Ovary (tissue), 9 donors: ENCODE data around the gene STIL. TPM values are rescaled to one million over a fixed set of nuclear protein-coding genes. Genes with fewer than 3 reads are reported as not detected.

ENCODE experiments used
- DNase-seq, 5 donors: peaks; one replicate each; pipeline ENCODE4 v3.0.0-alpha.2; 2019 to 2020
- H3K27ac ChIP-seq, 2 donors: fragments of 200-600 bp; one replicate each; pipeline versions ENCODE4 v1.5.1 to v1.8.0; 2019 to 2022
- H3K27me3 ChIP-seq: fragments of 200-600 bp; one replicate; pipeline ENCODE4 v1.8.0; 2022
- H3K36me3 ChIP-seq: fragments of 200-600 bp; sonication (generic); one replicate; pipeline ENCODE4 v1.5.1; 2019
- H3K4me1 ChIP-seq: one replicate; pipeline ENCODE4 v1.8.1; 2013; ENCODE audit warnings: mild to moderate bottlenecking, moderate library complexity; ENCODE audit not compliant: insufficient read depth
- H3K4me3 ChIP-seq: fragments of 200-600 bp; sonication (generic); one replicate; pipeline ENCODE4 v1.5.1; 2017
- H3K9me3 ChIP-seq, 2 donors: fragments of 200-600 bp in 1 of 2; sonication (generic) in 1 of 2; one replicate each; pipeline versions ENCODE4 v1.5.1 to v1.8.1; 2013 to 2019; ENCODE audit warnings: mild to moderate bottlenecking in 1 of 2, moderate library complexity in 1 of 2
- CTCF ChIP-seq, 3 donors: fragments of 450-650 bp in 2 of 3; fragments of 200-600 bp in 1 of 3; IDR thresholded peaks; one replicate each; pipeline versions ENCODE4 v1.5.1 to v1.8.0; 2016 to 2022; ENCODE audit warnings: antibody characterized with exemption in 3 of 3, mild to moderate bottlenecking in 1 of 3
- EP300 ChIP-seq: sonication (generic); formaldehyde crosslinking; IDR thresholded peaks from one replicate; pipeline ENCODE4 v1.6.1; 2017; ENCODE audit warnings: antibody characterized with exemption
- POLR2A ChIP-seq: fragments of 450-650 bp; IDR thresholded peaks from one replicate; pipeline ENCODE4 v1.6.1; 2017; ENCODE audit warnings: antibody characterized with exemption, mild to moderate bottlenecking, moderate library complexity
- WGBS, 3 donors: extraction: QIAGEN DNeasy Blood & Tissue Kit in 1 of 3; methylation state at CpG; one replicate each; pipeline versions ENCODE4 v1.1.5 to v1.1.7; 2013 to 2017; 5-methylcytosine and 5-hydroxymethylcytosine counted together
- intact Hi-C, 4 donors: fragments of 100-400 bp; cut with DNase I; formaldehyde crosslinking; loops; one replicate each; pipeline versions ENCODE4 v1.11.0 to v1.15.1; 2022 to 2023
- polyA plus RNA-seq, 2 donors: library from polyadenylated mRNA; stranded (reverse); fragments of 200-250 nt in 1 of 2; fragments of 350-450 nt in 1 of 2; fragmentation: Illumina TruSeq in 1 of 2; extraction: RNeasy Lipid Tissue Mini Kit (QIAGEN cat#74804) in 1 of 2; gene quantifications; one replicate each; pipeline ENCODE4 v1.2.3, GENCODE V29; 2013 to 2014
- total RNA-seq, 7 donors: library from RNA; depleted of rRNA in 2 of 7; stranded (reverse); fragments of >200 nt in 2 of 7; fragmentation: NEBNext Ultra II Directional in 3 of 7; extraction: Animal tissue kit (Norgen Biotek cat#: 25700) in 3 of 7; gene quantifications; one replicate each; pipeline versions ENCODE4 v1.1.0 to v1.2.4, GENCODE V29; 2016 to 2023
- donor health status: DM: no; HTN: no; CAD: no; lungs with moderate emphysema.
- donor health status: DM: no; HTN: no; CAD: no.
- donor health status: Bipolar disorder and iron deficiency.
- donor health status: DM: yes; HTN: yes; CAD: no.
- donor health status: DM: no; HTN: no; CAD: no.
- donor health status: DM: yes; HTN: yes; CAD: no.

The STIL gene
- total and polyA plus RNA-seq, 9 donors = 0.60 to 2.3 (median 1.0) TPM

- intact Hi-C loops = no loop called here
- H3K27me3 ChIP-seq = peaks cover 5% of the 10 kb centered on the region
- H3K36me3 ChIP-seq = no peaks in the 10 kb centered on the region
- peaks cover 9% of the 10 kb centered on the region for H3K4me1 ChIP-seq
- no peak overlapping the region for H3K4me3 ChIP-seq
- TF ChIP-seq CTCF (IDR thresholded peaks at IDR 0.05) (no peak), POLR2A (no peak), EP300 (no peak)
- no peaks in the 10 kb centered on the region for H3K9me3 ChIP-seq
- H3K27ac ChIP-seq = no peak overlapping the region
- no peak for DNase-seq
- WGBS, 3 donors = 13 to 19% (median 17%) methylated on average over 35 of the region's 35 CpGs
These were observed 84.7 kb downstream of the STIL start for GRCh38 chr1:47229031-47229885.

DNA sequence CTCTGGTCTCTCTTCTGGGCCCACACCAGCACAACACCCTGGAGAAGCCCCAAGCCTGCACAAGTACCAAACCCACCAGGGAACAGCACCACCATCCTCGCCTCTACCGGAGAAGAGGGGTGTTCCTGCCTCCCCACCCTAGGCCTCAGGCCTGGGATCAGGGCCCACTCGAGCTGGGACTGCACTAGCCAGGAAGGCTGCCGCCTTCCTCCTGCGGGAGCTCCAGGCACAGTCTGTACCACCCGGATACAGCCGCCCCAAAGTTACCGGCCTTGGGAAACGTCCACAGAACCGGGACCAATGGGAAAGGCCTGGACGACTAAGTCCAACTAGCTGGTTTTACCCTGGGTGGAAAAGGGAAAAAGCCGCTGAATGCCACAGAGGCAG is 85.3 kb downstream of the STIL start:
- H3K36me3 ChIP-seq = no peaks in the 10 kb centered on the region
- DNase-seq = no peak
- intact Hi-C loops = no loop called here
- H3K27ac ChIP-seq = no peak overlapping the region
- peaks cover 5% of the 10 kb centered on the region for H3K27me3 ChIP-seq
- peaks cover 9% of the 10 kb centered on the region for H3K4me1 ChIP-seq
- TF ChIP-seq CTCF (IDR thresholded peaks at IDR 0.05) = no peak
- TF ChIP-seq POLR2A = no peak
- TF ChIP-seq EP300 = no peak
- WGBS, 3 donors = 47 to 53% (median 48%) methylated on average over 12 of the region's 12 CpGs
- H3K9me3 ChIP-seq = no peaks in the 10 kb centered on the region
- no peak overlapping the region for H3K4me3 ChIP-seq

- peaks cover 9% of the 10 kb centered on the region for H3K4me1 ChIP-seq
- 47 to 62% (median 51%) methylated on average over 7 of the region's 7 CpGs for WGBS, 3 donors
- no peaks in the 10 kb centered on the region for H3K9me3 ChIP-seq
- intact Hi-C loops = no loop called here
- H3K36me3 ChIP-seq = no peaks in the 10 kb centered on the region
- DNase-seq = no peak
- no peak overlapping the region for H3K4me3 ChIP-seq
- H3K27me3 ChIP-seq = peaks cover 5% of the 10 kb centered on the region
- TF ChIP-seq CTCF (IDR thresholded peaks at IDR 0.05) = no peak
- TF ChIP-seq POLR2A = no peak
- no peak for TF ChIP-seq EP300
- no peak overlapping the region for H3K27ac ChIP-seq
These were observed 86.4 kb downstream of the STIL start for GRCh38 chr1:47227341-47228232.

DNA sequence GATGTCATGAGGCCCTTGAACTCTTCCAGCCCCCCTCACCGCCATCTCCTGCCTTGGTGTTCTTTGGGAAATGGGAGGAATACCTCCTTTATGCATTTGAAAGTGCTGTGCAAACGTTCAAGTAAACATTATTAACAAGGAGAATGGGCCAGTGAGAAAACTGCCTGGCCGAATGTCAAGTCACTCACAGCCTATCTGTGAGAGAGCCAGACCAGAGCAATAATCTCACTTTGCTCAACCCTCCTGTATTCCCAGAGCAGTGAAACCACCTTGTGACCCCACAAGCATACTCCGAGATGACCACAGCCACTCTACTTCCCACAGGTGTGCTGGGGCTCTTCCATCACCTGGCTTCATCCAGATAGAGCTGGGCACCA is 87.1 kb downstream of the STIL start:
- no peak for TF ChIP-seq CTCF (IDR thresholded peaks at IDR 0.05)
- no peak for TF ChIP-seq POLR2A
- no peak for TF ChIP-seq EP300
- Histone ChIP-seq H3K36me3 (no peaks in the 10 kb centered on the region), H3K27ac (no peak overlapping the region), H3K4me1 (peaks cover 9% of the 10 kb centered on the region), H3K27me3 (peaks cover 5% of the 10 kb centered on the region), H3K9me3 (no peaks in the 10 kb centered on the region), H3K4me3 (no peak overlapping the region)
- no peak for DNase-seq
- WGBS, 3 donors = 46 to 71% (median 57%) methylated on average over 4 of the region's 4 CpGs
- intact Hi-C loops = no loop called here
